CD4-positive, alpha-beta T cell treated with Interferon alpha-2 for 1 hour (primary cell): ENCODE results near the gene MIA2.
"Not testable (repeated sequence)": the region's sequence is repeated elsewhere in the genome, so short reads cannot be mapped to it uniquely, and the experiment has no call there.

Source experiments
- DNase-seq, 2 donors: peaks; one replicate each; pipeline ENCODE4 v3.0.0-alpha.2; 2020 to 2022

Gene MIA2

DNA sequence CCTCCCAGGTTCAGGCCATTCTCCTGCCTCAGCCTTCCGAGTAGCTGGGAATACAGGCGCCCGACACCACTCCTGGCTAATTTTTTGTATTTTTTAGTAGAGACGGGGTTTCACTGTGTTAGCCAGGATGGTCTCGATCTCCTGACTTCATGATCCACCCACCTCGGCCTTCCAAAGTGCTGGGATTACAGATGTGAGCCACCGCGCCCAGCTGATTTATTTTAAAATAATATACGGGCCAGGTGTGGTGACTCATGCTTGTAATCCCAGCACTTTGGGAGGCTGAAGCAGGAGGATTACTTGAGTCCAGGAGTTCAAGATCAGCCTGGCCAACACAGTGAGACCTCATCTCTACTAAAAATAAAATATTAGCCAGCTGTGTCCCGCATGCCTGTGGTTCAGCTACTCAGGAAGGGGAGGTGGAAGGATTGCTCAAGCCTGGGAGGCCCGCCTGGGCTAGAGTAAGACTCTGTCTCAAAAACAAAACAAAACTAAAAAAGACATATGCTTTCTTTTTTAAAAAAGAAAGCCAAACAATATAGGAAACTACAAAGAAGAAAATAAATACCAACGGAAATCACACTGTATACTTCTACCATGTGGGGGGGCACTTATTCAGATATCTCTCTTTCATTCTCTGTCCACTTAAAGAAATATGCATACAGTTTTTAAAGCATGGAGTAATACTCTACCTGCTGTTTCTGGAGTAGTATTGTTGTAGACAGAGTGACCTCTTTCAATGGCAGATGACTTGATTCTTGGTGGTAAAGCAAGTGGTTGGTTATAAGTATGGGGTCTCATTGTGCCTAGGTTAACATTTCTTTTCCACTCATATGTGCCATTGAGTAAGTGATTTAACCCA, 930 bp upstream of the MIA2 start:
- peak in 1 of 2 donors; percentile 38 for DNase-seq

DNA sequence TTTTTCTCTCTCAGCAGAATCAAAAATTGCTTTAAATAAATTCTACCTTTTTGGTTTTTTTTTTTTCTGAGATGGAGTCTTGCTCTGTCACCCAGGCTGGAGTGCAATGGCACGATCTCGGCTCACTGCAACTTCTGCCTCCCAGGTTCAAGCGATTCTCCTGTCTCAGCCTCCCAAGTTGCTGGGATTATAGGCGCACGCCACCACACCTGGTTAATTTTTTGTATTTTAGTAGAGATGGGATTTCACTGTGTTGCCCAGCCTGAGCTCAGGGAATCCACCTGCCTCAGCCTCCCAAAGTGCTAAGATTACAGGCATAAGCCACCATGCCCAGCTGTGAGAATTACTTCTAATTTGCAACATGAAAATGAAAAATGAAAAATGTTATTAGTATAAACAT, 1.3 kb downstream of the MIA2 start:
- DNase-seq: not testable (repeated sequence)

DNA sequence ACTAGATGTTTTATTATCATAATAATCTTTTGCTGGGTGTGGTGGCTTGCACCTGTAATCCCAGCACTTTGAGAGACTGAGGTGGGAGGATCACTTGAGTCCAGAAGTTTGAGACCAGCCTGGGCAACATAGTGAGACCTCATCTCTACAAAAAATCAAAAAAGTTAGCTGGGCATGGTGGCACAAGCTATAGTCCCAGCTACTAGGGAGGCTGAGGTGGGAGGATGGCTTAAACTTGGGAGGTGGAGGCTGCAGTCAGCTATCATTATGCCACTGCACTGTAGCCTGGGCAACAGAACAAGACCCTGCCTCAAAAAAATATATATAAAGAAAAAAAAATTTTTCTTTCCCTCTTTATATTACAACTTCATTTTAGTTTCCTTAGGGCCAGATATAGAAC, 1.8 kb downstream of the MIA2 start:
- not testable (repeated sequence) for DNase-seq

DNA sequence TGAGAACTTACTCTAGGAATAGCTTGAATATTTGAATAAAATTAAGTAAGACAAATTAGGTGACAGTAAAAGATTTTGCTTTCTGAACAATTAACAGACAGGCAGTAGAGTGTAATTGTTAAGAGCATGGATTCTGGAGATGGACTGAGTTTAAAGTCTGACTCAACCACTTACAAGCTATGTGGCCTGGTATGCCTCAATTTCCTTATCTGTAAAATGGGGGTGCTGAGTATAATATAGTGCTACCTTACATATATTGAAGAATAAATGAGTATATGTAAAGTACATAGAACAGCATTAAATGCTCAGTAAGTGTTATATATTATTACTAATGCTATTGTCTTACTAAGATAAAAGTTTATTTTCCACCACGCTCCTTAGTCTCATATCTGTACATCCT, 7.1 kb downstream of the MIA2 start:
- no peak for DNase-seq

DNA sequence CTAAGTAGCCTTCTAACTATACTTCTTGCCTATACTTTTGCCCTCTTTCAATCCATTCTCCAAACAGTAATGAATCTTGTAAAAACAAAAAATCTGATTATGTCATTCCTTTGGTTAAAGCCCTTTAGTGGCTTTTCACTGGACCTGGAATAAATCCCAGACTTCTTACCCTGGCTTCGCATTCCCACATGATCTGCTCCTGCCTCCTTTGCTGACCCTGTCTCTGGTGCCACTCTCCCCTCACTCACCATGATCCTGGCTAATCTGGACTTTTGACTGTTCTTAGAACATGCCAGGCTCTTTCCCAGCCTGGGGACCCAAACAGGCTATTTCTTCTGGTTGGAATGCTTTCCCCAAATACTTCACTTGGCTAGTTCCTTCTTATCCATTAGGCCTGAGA, 7.9 kb downstream of the MIA2 start:
- DNase-seq: no peak

DNA sequence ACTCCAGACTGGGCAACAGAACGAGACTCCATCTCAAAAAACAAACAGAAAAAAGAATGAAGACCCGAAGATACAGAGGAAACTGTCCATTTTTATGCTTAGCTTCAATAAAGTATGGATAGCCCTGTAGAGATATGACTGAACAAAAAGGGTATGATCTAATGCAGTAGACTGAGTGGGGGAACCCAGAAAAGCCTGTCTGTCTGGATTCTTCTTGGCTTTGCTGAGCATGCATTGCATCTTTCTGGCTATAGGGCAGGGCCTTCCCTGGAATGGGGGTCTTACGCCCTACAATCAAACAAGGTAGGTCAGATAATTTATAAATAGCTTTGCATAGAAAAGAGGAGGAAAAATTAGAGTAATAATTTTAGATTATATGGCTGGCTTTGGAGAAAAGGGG, 10.1 kb downstream of the MIA2 start:
- no peak for DNase-seq

DNA sequence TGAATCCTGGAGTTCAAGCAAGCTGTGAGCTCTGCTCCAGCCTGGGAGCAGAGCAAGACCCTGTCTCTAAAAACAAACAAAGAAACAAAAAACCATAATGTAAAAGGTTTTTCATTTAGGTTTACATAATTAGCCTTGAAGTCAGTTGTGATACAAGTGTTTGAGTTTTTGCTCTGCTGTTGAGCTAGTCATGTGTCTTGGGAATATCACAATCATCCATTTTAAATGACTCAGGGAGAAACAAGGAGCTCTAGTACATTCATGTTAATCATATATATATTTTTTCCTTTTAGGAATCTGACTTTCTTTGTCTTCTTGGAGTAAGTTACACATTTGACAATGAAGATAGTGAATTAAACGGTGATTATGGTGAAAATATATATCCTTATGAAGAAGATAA, 12.9 kb downstream of the MIA2 start:
- DNase-seq: no peak

DNA sequence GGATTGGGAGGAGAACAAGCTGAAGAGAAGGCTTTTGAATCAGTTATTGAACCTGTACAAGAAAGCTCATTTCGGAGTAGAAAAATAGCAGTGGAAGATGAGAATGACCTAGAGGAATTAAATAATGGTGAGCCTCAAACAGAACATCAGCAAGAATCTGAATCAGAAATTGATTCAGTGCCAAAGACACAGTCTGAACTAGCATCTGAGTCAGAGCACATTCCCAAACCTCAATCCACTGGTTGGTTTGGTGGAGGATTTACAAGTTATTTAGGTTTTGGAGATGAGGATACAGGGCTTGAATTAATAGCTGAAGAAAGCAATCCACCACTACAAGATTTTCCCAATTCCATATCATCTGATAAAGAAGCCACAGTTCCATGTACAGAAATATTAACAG, 13.5 kb downstream of the MIA2 start:
- no peak for DNase-seq

DNA sequence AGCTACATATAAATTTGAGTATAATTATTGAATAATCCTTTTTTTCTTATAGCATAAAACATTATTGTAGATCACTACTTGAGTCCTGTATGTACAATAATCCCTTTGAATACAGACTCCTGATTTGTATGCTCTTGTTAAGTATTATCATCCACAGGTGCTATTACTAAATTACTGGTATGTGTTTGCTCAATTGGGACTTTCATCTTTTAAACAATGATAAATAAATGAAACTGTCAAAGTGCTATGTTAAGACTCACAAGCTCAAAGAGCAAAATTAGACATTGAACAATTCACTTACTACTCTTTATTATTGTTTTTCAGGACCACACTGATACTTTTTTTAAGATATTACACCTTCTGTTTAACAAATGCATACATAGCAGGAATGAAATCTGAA, 17.8 kb downstream of the MIA2 start:
- no peak for DNase-seq

DNA sequence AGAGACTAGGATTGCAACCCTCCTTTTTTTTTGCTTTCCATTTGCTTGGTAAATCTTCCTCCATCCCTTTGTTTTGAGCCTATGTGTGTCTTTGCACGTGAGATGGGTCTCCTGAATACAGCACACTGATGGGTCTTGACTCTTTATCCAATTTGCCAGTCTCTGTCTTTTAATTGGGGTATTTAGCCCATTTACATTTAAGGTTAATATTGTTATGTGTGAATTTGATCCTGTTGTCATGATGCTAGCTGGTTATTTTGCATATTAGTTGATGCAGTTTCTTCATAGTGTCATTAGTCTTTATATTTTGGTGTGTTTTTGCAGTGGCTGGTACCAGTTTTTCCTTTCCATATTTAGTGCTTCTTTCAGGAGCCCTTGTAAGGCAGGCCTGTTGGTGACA, 23.7 kb downstream of the MIA2 start:
- DNase-seq: not testable (repeated sequence)

DNA sequence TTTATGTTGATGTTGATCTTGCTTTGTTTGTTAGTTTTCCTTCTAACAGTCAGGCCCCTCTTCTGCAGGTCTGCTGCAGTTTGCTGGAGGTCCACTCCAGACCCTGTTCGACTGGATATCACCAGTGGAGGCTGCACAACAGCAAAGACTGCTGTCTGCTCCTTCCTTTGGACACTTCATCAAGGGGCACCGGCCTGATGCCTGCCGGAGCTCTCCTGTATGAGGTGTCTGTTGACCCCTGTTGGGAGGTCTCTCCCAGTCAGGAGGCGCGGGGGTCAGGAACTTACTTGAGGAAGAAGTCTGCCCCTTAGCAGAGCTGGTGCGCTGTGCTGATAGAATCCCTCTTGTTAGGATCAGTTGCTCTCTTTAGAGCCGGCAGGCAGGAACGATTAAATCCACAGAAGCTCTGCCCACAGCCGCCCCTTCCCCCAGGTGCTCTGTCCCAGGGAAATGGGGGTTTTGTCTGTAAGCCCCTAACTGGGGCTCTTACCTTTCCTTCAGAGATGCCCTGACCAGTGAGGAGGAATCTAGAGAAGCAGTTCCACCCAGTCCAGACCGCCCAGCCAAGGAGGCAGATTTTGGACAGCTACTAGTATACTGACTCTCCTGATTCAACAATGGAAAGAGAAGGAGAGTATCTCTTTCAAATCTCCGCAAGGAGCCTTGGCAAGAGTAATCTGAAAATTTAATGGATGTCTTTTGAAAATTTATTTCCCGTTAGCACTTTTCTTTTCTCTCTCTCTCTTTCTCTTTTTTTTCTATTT, 25.2 kb downstream of the MIA2 start:
- no peak for DNase-seq

DNA sequence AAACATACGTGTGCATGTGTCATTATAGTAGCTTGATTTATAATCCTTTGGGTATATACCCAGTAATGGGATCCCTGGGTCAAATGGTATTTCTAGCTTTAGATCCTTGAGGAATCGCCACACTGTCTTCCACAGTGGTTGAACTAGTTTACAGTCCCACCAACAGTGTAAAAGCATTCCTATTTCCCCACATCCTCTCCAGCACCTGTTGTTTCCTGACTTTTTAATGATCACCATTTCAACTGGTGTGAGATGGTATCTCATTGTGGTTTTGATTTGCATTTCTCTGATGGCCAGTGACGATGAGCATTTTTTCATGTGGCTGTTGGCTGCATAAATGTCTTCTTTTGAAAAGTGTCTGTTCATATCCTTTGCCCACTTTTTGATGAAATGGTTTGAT, 26.4 kb downstream of the MIA2 start:
- not testable (repeated sequence) for DNase-seq

DNA sequence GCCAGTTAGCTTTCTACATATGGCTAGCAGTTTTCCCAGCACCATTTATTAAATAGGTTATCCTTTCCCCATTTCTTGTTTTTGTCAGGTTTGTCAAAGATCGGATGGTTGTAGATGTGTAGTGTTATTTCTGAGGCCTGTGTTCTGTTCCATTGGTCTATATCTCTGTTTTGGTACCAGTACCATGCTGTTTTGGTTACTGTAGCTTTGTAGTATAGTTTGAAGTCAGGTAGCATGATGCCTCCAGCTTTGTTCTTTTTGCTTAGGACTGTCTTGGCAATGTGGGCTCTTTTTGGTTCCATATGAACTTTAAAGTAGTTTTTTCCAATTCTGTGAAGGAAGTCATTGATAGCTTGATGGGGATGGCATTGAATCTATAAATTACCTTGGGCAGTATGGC, 28.5 kb downstream of the MIA2 start:
- not testable (repeated sequence) for DNase-seq

DNA sequence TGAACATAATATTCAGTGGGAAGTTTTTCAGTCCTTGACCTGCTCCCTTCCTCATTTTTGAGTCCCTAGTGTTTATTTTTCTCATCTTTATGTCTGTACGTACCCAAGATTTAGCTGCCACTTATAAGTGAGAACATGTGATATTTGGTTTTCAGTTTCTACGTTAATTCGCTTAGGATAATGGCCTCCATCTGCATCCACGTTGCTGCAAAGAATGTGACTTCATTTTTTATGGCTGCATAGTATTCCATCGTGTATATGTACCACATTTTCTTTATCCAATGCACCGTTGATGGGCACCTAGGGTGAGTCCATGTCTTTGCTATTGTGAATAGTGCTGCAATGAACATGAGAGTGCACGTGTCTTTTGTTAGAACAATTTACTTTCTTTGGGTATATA, 30.3 kb downstream of the MIA2 start:
- DNase-seq: no peak

DNA sequence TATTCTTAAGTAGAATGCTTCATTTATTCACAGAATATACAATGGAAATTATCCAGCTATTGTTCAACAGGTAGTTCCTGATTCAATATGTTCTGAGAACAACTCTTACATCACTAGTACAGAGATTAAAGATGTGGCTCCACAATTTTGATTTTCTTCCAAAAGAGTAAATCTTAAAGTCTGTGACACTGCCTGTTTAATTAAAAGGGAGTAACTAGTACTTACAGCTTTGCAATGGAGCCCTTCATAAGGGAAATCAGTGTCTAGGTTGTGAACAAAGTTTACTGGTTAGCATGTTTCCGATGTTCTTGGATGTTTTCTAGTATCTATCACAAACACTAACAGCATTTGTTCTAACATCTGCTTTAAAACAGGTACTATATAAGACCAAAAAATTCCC, 30.8 kb downstream of the MIA2 start:
- no peak for DNase-seq

DNA sequence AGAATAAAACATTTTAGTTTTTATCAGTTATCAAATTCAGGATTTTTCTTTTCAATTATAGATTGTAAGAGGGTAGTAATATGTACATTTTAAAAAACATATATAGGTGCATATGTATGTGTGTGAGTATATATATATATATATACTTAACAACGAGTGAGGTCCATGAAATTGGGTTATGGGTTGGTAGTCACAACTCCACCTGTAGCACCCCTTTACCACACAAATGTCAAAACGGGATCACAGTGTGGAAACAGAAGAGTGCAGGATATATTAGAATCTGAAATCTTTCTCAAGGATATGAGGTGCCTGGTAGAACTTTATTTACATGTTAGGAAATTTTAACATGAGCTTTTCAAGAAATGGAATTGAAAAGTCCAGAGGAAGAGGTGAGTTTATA, 31.3 kb downstream of the MIA2 start:
- no peak for DNase-seq

DNA sequence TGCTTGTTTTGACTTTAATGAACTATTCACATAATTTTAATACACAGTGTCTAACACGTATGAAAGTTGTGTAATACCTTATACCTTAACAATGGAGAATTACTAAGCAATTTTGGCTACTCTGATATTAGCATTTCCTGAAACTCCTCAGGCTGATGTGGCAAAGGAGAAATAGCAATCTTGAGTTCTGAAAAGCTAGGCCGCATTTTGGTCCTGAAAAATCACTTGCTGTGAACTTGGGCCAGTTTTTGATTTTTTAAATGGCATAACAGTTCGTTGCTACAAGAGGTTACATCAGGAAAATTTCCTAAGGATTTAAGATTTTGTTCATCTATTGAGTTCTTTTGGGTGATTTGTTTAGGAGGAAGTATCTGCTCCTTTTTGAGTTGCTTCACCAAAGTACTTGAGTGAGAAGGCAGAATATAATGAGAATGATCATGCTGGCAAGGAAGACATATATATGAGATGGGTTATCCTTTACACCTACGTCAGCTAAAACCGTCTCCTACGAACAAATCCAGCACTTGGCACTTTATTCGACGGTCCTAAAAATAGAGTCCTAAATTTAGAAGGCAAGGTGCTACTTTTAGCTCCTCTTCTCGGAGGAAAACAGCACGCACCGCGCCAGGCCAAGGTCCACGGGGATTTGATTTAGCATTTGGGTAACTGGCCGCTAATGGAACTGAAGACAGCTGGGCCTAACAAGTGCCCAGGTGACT, 32.2 kb downstream of the MIA2 start:
- DNase-seq: no peak

DNA sequence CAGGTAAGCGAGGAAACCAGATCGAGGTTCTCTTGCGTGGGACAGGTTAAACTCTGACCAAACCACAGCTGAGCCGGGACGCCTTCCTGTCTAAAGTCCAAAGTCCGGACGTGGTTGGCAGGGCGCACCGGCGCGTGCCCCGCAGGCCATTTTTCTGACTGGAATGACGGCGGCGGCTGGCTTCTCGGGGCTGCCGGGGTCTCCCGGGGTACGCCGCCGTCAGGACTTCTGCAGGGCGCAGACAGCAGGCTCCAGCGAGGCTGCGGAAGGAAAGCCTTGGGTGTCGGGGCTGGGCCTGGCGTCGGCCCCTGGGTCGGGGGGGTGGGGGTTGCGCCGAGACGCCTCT, 32.8 kb downstream of the MIA2 start:
- DNase-seq: no peak

DNA sequence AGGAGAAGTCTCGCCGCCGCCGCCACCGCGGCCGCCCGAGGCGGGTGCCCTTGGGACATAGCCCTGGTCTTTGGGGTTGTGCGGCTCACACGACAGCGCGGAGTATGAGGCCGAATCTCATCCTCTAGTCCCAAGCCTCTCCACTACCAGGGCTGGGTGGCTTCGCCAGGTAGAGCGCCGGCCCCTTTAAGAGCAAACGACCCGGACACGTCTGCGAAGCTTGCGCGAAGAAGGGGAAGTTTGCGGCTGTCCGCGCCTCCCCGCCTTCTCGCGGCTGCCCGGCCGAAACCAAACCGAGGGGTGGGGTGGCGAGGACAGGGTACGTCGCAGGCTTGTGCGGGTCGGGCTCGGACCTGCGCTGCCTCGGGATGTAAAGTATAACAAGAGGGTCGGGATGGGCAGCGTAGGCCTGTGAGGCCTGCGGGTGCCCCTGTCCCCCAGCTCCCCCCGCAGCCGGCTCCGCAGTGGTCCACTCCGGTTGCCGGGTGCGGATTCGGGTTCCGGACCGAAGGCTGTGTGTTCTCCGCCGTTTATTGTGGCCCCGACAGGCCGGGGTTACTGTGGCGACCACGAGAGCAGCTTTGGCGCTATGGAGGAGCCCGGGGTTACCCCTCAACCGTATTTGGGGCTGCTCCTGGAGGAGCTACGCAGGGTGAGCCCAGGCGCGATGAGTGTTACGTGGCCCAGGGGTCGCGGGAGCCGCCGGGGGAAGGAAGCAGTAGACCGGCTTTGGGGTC, 33.3 kb downstream of the MIA2 start:
- peak; percentile 81 to 84 for DNase-seq

DNA sequence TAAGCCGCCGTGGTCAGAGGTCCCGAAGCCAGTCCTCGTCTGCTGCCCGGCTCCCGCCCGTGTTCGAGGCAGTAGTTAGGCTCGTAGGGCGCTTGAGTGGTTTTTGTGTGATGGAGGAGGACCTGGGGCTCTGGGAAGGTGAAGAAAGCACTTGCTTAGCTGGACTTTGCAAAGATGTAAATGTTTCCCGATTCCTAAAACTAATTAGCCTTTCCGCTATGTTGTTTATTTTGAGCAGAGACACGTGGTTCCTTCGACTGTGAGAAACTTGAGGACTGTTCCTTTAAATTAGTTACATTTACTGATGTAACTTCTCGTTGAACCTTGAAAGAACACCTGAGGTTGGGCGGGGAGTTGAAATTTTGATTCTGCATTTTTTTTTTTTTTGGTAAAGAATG, 33.9 kb downstream of the MIA2 start:
- peak in 1 of 2 donors; percentile 50 for DNase-seq

DNA sequence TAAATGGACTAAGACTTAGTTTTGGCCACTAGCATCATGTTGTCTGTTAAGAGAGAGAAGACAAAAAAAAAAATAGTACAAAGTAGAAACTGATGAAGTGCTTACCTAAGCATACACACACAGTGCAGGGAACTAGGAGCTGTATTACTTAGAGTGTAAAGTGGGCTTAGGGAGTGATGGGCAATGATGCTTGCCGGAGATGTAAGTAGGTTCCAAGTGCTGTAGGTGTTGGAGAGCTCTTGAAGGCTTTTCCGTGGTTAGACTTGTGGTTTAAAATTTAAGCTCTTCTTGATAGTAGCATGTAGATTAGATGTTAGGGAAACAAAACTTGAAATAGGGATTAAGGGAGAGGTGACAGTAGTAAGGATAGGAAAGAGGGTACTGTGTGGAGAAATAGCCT, 34.7 kb downstream of the MIA2 start:
- DNase-seq: peak in 1 of 2 donors; percentile 15

DNA sequence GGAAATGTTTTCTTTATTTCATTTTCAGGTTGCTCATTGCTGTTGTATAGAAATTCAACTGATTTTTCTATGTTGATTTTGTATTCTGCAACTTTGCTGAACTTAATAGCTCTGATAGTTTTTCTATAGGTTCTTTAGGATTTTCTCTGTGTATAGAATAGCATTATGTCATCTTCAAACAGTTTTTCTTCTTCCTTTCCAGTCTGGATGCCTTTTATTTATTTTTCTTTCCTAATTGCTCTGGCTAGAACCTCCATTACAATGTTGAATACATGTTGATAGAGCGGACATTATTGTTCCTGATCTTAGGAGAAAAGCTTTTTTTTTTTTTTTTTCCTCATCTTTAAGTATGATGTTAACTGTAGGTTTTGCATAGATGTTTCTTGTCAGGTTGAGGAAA, 39.2 kb downstream of the MIA2 start:
- no peak for DNase-seq

DNA sequence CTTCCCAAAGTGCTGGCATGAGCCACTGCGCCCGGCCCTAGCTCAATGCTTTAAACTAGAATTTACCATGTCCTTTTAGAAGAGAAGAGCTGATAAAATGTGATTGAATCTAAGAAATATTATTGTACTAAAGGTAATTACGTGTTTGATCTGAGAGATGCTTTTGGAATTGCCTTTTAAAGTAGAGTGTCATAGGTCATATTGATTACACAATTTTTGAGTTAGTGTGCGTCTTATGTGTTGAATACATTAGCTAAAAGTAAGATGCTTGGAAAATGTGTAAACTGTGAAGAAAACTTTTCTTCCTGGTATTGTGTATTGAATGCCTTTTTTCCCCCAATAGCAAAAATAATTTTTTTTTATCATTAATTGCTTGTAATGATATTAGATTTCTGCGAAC, 41.7 kb downstream of the MIA2 start:
- DNase-seq: no peak
